ENCODE data around the gene MPPED1.

The MPPED1 gene

DNA sequence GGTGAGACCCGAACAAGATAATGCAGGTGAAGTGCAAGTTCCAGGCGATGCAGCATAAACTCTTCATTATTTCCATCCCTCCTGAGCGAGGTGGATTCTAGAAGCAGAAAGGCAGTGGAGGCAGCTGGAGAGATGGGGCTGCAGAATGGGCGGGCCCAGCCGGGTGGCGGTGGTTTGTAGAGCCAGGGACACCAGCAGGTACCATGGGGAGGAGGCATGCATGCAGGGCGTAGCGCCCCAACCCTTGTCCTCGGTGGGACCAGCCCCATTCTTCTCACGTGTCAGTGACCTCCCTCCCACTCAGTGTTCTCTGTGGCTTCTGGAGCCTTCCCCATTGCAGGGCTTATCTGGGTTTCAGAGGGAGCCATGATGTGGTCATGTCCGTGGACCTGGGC is 38.0 kb downstream of the MPPED1 start:
- DNase-seq: no peak

- DNase-seq: no peak
These were observed 39.7 kb downstream of the MPPED1 start for GRCh38 chr22:43451371-43452050.

DNA sequence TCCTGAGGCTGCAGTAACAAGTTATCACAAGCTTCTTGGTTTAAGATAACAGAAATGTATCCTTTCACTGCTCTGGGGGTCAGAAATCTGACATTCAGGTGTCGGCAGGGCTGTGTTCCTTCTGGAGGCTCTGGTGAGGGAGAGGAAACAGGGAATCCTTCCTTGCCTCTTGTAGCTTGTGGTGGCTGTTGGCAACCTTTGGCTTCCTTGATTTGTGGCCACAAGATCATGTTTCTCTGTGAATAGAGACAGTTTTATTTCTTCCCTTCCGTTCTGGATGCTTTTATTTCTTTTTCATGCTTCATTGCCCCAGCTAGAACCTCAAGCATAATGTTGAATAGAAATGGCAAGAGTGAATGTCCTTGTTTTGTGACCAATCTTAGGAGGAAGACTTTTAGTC is 44.0 kb downstream of the MPPED1 start:
- DNase-seq: no peak

DNA sequence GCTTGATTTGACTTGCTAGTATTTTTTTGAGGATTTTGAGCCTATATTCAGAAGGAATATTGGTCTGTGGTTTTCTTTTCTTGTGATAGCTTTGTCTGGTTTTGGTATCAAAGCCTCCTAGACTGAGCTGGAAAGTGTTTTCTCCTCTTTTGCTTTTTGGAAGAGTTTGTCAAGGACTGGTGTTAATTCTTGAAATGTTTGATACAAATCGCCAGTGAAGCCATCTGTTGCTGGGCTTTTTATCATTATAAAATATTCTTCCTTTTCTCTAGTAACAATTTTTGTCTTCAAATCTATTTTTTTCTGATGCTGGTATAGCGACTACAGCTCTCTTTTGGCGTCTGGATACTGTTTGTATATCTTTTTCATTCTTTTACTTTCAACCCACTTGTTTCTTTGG is 45.2 kb downstream of the MPPED1 start:
- no peak for DNase-seq

GRCh38 chr22:43462701-43463100 is 50.9 kb downstream of the MPPED1 start:
- DNase-seq: no peak

DNA sequence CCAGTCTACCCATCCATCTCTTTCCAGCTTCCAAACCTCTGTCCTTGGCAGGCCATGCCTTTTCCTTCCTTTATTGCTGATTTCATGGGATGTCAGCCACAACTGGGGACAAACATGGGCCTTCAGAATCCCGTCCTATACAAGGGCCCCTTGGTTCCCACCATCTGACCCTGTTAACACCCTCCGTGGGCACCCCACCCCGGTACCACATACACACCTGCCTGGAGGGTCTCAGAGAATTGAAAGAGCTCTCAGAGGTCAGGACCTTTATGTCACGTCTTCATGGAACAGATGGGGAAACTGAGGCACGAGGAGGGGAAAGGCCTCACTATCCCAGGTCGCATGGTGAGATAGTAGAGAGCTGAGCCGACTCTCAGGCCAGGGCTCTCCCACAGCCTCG is 53.0 kb downstream of the MPPED1 start:
- no peak for DNase-seq

GRCh38 chr22:43465291-43466015 is 53.6 kb downstream of the MPPED1 start:
- DNase-seq: no peak

DNA sequence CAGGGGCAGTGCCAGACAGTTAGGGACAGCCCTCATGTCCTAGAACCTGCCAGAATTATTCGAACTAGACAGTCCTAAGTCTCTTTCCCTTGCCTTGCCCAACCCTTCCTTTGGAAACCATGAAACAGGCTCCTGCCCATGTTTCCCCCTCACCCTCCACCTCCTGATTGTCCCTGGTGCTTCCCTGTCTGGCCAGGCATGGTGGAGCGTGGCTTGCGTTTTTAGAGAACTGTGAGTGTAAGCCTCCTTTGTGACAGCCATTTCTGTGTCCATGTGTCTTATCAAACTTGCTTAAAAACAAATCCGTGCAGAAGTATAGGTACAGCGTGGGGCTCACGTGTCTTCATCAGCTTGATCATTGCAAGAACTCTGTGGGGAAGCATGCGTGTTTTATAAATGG is 54.9 kb downstream of the MPPED1 start:
- no peak for DNase-seq

- no peak for DNase-seq
These were observed 55.6 kb downstream of the MPPED1 start for GRCh38 chr22:43467216-43467940.

DNA sequence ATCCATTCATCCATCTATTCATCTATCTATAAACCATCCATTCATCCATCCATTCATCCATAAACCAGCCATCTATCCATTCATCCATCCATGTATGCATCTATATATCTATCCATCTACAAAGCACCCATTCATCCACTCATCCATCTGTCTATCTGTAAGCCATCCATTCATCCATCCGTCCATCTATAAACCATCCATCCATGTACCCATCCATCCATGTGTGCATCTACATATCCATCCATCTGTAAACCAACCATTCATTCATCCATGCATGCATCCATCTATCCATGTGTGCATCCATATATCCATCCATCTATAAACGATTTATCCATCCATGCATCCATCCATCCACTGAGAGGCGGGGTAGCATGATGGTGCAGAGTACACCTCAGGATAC is 58.4 kb downstream of the MPPED1 start:
- no peak for DNase-seq

DNA sequence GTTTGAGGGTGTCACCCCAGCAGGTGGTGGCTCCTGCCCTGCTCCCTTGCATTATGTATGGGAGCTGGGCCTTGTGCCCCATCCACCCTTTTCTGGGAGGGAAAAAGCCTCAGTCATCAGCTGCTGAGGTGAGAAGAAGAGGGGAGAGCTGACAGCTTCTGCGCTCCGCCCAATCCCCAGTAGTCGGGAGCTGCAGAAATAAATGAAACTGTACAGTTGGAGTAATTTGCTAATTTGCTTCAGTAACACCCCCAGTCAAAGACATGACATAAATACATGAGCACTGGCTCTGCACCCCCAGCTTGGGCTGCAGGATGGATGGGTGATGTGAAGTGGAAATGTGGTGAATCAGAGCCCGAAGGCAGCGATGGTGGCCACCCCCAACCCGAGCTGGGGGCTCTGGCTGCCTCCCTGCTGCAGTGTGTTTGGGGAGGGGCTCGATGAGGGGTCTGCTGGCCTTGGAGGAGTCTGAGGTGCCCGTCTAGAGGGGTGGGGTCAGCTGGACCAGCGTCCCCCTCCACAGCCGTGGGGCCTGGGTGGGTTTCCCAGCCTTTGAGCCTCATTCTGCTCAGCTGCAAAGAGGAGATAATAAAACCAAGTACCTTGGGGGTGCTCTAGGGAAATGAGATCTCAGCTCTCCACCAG is 59.2 kb downstream of the MPPED1 start:
- no peak for DNase-seq

DNA sequence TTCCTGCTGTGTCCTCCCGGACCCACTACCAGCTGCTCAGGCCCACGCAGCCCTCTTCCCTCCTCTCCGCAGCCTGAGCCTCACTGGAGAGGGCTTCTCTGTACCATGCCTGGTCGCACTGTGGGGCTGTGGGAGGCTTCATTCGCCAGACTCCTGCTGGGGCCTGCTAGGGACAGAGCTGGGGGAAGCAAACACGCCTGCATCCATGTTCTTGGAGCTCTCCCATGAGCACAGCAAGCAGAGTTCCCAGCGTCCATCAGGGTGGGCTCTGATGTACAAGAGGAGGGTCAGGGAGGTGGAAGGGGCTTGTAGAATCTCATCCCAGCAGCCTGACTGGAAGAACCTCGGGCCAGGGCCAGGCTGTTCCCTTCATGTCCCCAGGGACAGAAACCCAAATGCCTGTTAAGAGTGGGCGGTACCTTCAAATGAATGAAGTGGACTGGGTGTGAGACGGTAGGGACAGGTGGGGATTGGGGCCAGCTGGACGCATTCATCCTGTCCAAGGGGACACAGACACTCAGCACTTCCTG is 59.9 kb downstream of the MPPED1 start:
- no peak for DNase-seq

DNA sequence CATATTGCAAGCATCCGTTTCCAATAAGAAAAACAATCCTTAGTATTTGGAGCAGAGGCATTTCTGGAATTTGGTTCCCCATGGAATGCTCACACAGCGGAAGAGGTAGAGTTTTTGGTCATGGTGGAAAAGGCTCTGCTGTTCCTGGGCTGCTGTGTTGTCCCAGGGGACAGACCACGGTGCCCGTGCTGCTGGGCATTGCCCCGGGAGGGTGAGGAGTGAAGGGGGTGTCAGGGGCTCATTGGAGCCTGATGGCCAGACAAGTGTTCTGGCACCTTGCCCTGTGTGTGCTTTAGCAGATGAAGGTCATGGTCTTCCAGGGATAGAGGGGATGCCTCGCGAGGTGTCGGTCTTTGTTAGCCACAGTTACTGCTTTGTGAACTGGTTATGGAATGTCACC is 61.2 kb downstream of the MPPED1 start:
- DNase-seq: no peak

DNA sequence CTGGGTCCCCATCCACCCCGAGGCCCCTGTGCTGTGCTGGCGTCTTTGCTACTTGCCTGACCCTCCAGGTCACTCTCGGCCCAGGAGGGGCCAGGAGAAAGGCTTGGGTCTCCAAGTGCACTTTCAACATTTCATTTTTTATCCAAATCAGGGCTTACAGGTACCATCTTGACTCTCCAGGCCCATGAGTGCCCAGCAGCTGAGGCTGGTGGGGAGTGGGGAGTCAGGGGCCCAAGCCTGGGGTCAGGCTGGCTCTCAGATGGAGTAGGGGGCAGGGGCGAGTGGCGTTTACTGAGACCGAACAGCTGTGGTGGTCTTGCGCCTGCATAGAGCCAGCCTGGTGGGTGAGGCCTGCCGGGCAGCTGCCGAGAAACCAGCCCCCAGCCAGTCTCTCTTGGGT is 61.6 kb downstream of the MPPED1 start:
- DNase-seq: no peak

DNA sequence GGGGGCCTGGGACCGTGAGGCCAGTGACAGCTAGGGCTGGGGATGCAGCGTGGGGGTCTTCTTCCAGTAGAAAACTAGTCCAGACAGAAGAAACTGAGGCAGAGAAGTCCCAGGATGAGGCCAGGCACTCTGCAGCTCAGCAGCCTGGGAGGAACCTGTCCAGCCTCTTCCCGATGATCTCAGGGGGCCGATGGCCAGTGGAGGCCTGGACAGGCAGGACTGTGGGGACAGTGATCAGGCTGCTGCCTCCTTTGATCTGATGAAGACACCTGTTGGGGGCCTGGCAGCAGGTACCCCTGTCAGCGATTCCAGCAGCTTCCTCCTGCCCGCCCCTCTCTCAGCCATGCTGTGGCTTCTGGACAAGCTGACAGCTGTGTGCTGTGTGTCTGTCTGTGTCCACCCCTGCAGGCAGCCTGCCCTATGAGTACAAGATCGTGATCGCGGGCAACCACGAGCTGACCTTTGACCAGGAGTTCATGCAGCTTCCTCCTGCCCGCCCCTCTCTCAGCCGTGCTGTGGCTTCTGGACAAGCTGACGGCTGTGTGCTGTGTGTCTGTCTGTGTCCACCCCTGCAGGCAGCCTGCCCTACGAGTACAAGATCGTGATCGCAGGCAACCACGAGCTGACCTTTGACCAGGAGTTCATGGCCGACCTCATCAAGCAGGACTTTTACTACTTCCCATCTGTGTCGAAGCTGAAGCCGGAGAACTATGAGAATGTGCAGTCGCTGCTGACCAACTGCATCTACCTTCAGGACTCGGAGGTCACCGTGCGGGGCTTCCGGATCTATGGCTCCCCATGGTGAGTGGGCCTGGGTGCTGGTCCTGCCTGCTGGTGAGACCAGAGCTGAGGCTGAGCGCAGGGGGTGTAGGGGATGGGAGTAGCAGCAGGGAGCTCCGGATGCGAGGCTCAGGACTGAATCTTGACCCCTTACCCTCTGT is 62.6 kb downstream of the MPPED1 start:
- no peak for DNase-seq

GRCh38 chr22:43475549-43476076 is 63.8 kb downstream of the MPPED1 start:
- no peak for DNase-seq

DNA sequence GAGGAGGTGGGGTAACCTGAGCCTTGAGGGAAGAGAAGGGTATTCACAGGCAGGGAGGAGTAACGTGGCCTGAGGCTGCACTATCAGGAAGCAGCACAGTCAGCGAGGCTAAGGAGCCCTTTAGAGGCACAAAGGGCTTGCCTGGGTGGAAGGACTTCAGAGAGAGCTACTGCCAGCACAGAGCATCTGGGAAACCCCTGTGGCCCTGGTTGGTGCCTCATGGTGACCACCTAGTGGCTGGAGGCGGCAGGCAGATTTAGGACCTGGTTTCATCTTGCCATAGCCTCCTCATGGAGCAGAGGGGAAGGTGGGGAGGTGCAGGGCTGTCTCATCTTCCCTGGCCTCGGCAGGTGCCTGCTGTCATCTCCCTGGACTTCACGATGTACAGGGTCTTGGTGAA is 64.5 kb downstream of the MPPED1 start:
- DNase-seq: no peak

- no peak for DNase-seq
These were observed 65.2 kb downstream of the MPPED1 start for GRCh38 chr22:43476751-43477725.

- DNase-seq: no peak
These were observed 66.2 kb downstream of the MPPED1 start for GRCh38 chr22:43477966-43478365.

GRCh38 chr22:43478621-43479300 is 66.9 kb downstream of the MPPED1 start:
- DNase-seq: no peak
